ENCODE data around the gene CPPED1. TPM values are rescaled to one million over a fixed set of nuclear protein-coding genes. Genes with fewer than 3 reads are reported as not detected.
"Not testable (repeated sequence)": the region's sequence is repeated elsewhere in the genome, so short reads cannot be mapped to it uniquely, and the experiment has no call there.

The CPPED1 gene
- total and polyA plus RNA-seq, 2 of the 4 experiments (the other 2 are of a cell fraction) = 5.1 to 6.5 TPM

DNA sequence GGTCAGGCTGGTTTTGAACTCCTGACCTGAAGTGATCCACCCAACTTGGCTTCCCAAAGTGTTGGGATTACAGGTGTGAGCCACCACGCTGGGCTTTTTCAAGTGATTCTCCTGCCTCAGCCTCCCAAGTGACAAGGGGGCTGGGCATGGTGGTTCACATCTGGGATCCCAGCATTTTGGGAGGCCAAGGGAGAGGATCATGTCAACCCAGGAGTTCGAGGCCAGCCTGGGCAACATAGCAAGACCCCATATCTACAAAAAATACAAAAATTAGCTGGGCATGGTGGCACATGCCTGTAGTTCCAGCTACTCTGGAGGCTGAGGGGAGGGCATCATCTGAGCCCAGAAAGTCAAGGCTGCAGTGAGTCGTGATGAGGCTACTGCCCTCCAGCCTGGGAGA is 10.0 kb upstream of the CPPED1 start:
- CTCF ChIA-PET; H3K4me2 ChIP-seq (ENCODE audit: low read depth, low read length); H3K36me3 ChIP-seq (ENCODE audit: control insufficient read depth, insufficient read depth, low read length); H3K79me1 ChIP-seq (ENCODE audit: low read depth in 1 of 2, low read length in 2 of 2); dilution Hi-C loops (cut with HindIII; ENCODE audit: low sequenced_read_pairs, unreplicated experiment); H3K9ac ChIP-seq (ENCODE audit: low read depth, low read length); H2BK15ac ChIP-seq (ENCODE audit: low read depth, low read length); H2AK5ac ChIP-seq (ENCODE audit: low read depth, low read length); H4K91ac ChIP-seq (ENCODE audit: insufficient read depth, low read depth, low read length); H3K27ac ChIP-seq (ENCODE audit: insufficient read depth, low read length); H4K20me1 ChIP-seq (ENCODE audit: insufficient read depth, low read length); BruUV-seq (replicated peaks); H2BK120ac ChIP-seq (ENCODE audit: low read depth, low read length); POLR2A ChIA-PET (ENCODE audit: unreplicated experiment); H3K9me3 ChIP-seq (ENCODE audit: control insufficient read depth, insufficient read depth, low read length); H3K56ac ChIP-seq (ENCODE audit: extremely low read depth, insufficient read depth, low read length); H3K27me3 ChIP-seq (ENCODE audit: control insufficient read depth, insufficient read depth, low read length); H3K18ac ChIP-seq (ENCODE audit: low read depth, low read length); H2AK9ac ChIP-seq (replicated peaks; ENCODE audit: low read depth, low read length, poor library complexity); intact Hi-C loops (cut with micrococcal nuclease); H3K14ac ChIP-seq (replicated peaks; ENCODE audit: low read depth, low read length); H3K9me1 ChIP-seq (ENCODE audit: insufficient read depth, low read length); DNase-seq; H3K23ac ChIP-seq (ENCODE audit: low read depth, low read length); H3K4ac ChIP-seq (ENCODE audit: low read depth, low read length); H2AFZ ChIP-seq (replicated peaks; ENCODE audit: low read length, poor library complexity); H2BK20ac ChIP-seq (ENCODE audit: low read depth, low read length); H4K5ac ChIP-seq (ENCODE audit: low read depth, low read length); H3K4me1 ChIP-seq (ENCODE audit: control insufficient read depth, insufficient read depth, low read length); H4K8ac ChIP-seq (ENCODE audit: low read depth in 2 of 2, low read length in 2 of 2); H3K4me3 ChIP-seq (ENCODE audit: insufficient read depth, low read depth, low read length); H2BK5ac ChIP-seq (ENCODE audit: low read depth, low read length, poor library complexity, severe bottlenecking); ATAC-seq (ENCODE audit: low read depth): not testable (repeated sequence)
- no CpG with 5 or more reads among the region's 3 CpGs for WGBS, 2 experiments (ENCODE audit: extremely low coverage in 2 of 2, insufficient read length in 1 of 2)
- in situ Hi-C loops (cut with MboI; ENCODE audit: low sequenced_read_pairs) = loop anchor here (10.0 kb wide), 1 partner anchor 719 kb away; no protein-coding TSS in a partner anchor

- in situ Hi-C loops (cut with MboI; ENCODE audit: low sequenced_read_pairs) = loop anchor here (10.0 kb wide), 1 partner anchor 719 kb away; no protein-coding TSS in a partner anchor
- H2AFZ ChIP-seq (replicated peaks; ENCODE audit: low read length, poor library complexity); H3K9me1 ChIP-seq (ENCODE audit: insufficient read depth, low read length); H3K18ac ChIP-seq (ENCODE audit: low read depth, low read length); H3K9ac ChIP-seq (ENCODE audit: low read depth, low read length); H4K8ac ChIP-seq (ENCODE audit: low read depth in 2 of 2, low read length in 2 of 2); H3K79me1 ChIP-seq (ENCODE audit: low read depth in 1 of 2, low read length in 2 of 2); H3K56ac ChIP-seq (ENCODE audit: extremely low read depth, insufficient read depth, low read length); H2AK9ac ChIP-seq (replicated peaks; ENCODE audit: low read depth, low read length, poor library complexity); H3K4me2 ChIP-seq (ENCODE audit: low read depth, low read length); H4K5ac ChIP-seq (ENCODE audit: low read depth, low read length); H3K27ac ChIP-seq (ENCODE audit: insufficient read depth, low read length); H3K4ac ChIP-seq (ENCODE audit: low read depth, low read length); POLR2A ChIA-PET (ENCODE audit: unreplicated experiment); H2BK120ac ChIP-seq (ENCODE audit: low read depth, low read length); ATAC-seq (ENCODE audit: low read depth); dilution Hi-C loops (cut with HindIII; ENCODE audit: low sequenced_read_pairs, unreplicated experiment); H4K91ac ChIP-seq (ENCODE audit: insufficient read depth, low read depth, low read length); H2BK15ac ChIP-seq (ENCODE audit: low read depth, low read length); H2BK5ac ChIP-seq (ENCODE audit: low read depth, low read length, poor library complexity, severe bottlenecking); CTCF ChIA-PET; intact Hi-C loops (cut with micrococcal nuclease); H3K4me1 ChIP-seq (ENCODE audit: control insufficient read depth, insufficient read depth, low read length); H3K9me3 ChIP-seq (ENCODE audit: control insufficient read depth, insufficient read depth, low read length); DNase-seq; H3K4me3 ChIP-seq (ENCODE audit: insufficient read depth, low read depth, low read length); H2BK20ac ChIP-seq (ENCODE audit: low read depth, low read length); H3K14ac ChIP-seq (replicated peaks; ENCODE audit: low read depth, low read length); BruUV-seq (replicated peaks); H2AK5ac ChIP-seq (ENCODE audit: low read depth, low read length); H3K23ac ChIP-seq (ENCODE audit: low read depth, low read length); H4K20me1 ChIP-seq (ENCODE audit: insufficient read depth, low read length); H3K27me3 ChIP-seq (ENCODE audit: control insufficient read depth, insufficient read depth, low read length); H3K36me3 ChIP-seq (ENCODE audit: control insufficient read depth, insufficient read depth, low read length): not testable (repeated sequence)
- WGBS, 2 experiments (ENCODE audit: extremely low coverage in 2 of 2, insufficient read length in 1 of 2) = no CpG with 5 or more reads among the region's 5 CpGs
These were observed 9.6 kb upstream of the CPPED1 start for GRCh38 chr16:12813321-12813720.

Data from IMR-90 (cell line).